ENCODE results near the gene EPS8.

DNA sequence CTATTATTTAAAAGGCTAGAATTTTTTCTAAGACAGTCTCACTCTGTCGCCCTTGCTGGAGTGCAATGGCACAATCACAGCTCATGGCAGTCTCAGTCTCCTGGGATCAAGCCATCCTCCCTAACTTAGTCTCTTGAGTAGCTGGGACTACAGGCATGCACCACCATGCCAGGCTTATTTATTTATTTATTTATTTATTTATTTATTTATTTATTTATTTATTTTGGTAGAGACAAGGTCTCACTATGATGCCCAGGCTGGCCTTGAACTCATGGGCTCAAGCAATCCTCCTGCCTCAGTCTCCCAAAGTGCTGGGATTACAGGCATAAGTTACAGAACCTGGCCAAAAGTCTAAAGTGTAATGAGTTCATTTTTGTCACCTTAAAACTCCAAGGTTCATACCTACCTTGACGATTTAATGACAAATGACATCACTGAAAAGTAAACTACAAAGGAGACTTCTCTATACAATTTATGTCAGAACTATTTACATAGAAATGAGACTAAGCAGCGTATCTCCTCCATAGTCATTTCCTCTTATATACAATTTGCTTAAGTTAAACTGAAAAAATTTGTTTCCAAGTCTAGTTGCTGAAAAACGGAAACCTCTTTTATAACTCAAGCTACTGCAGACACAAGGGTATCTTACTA, 78.2 kb downstream of the EPS8 start:
- TF ChIP-seq, protein P1, sequence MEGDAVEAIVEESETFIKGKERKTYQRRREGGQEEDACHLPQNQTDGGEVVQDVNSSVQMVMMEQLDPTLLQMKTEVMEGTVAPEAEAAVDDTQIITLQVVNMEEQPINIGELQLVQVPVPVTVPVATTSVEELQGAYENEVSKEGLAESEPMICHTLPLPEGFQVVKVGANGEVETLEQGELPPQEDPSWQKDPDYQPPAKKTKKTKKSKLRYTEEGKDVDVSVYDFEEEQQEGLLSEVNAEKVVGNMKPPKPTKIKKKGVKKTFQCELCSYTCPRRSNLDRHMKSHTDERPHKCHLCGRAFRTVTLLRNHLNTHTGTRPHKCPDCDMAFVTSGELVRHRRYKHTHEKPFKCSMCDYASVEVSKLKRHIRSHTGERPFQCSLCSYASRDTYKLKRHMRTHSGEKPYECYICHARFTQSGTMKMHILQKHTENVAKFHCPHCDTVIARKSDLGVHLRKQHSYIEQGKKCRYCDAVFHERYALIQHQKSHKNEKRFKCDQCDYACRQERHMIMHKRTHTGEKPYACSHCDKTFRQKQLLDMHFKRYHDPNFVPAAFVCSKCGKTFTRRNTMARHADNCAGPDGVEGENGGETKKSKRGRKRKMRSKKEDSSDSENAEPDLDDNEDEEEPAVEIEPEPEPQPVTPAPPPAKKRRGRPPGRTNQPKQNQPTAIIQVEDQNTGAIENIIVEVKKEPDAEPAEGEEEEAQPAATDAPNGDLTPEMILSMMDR (IDR thresholded peaks at IDR 0.05) = no peak
- TF ChIP-seq ZFX (IDR thresholded peaks at IDR 0.05; ENCODE audit: borderline replicate concordance) = no peak

Data from 22Rv1 (cell line).